Testis (tissue), 2 donors: ENCODE measurements around the gene ELSPBP1.
"Not testable (repeated sequence)": the region's sequence is repeated elsewhere in the genome, so short reads cannot be mapped to it uniquely, and the experiment has no call there.

Experiments
- POLR2A ChIP-seq: fragments of 450-650 bp; IDR thresholded peaks from one replicate; pipeline ENCODE4 v1.6.1; 2017; ENCODE audit warnings: antibody characterized with exemption, mild to moderate bottlenecking, moderate library complexity
- TF ChIP-seq, protein P1 (sequence below), 3 experiments: fragments of 450-650 bp in 2 of 3; fragments of 200-600 bp in 1 of 3; sonication (generic) in 1 of 3; IDR thresholded peaks; one replicate each; pipeline ENCODE4 v1.5.1; 2016 to 2019; ENCODE audit warnings: antibody characterized with exemption in 3 of 3, mild to moderate bottlenecking in 2 of 3, moderate library complexity in 1 of 3

DNA sequence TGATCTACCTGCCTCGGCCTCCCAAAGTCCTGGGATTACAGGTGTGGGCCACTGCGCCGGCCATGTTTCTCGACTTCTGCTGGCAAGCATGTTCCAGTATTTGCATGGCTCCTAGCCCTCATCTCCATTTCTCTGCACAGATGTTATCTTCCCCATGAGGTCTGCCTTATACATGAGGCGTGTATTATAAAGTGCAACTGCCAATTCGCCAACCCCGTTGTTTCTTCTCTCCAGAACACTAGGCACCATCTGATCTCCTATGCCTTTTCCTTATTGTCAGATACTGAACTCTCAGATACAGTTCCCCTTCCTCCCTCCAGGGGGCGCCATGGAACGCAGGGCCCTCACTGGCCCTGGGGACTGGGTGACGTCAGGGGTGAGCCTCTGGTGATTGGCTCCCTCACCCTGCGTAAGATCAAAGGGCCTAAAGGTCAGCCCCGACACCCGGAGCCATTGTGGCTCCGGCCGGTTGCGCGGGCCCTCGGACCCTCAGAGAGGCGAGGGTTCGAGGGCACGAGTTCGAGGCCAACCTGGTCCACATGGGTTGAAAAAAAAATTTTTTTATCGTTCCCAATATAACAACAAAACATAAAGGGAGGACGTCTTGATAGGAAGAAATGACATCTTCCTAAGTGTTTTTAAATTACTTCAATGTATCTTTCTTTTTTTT lies 44.4 kb upstream of the ELSPBP1 start:
- not testable (repeated sequence) for TF ChIP-seq POLR2A
- TF ChIP-seq, protein P1, sequence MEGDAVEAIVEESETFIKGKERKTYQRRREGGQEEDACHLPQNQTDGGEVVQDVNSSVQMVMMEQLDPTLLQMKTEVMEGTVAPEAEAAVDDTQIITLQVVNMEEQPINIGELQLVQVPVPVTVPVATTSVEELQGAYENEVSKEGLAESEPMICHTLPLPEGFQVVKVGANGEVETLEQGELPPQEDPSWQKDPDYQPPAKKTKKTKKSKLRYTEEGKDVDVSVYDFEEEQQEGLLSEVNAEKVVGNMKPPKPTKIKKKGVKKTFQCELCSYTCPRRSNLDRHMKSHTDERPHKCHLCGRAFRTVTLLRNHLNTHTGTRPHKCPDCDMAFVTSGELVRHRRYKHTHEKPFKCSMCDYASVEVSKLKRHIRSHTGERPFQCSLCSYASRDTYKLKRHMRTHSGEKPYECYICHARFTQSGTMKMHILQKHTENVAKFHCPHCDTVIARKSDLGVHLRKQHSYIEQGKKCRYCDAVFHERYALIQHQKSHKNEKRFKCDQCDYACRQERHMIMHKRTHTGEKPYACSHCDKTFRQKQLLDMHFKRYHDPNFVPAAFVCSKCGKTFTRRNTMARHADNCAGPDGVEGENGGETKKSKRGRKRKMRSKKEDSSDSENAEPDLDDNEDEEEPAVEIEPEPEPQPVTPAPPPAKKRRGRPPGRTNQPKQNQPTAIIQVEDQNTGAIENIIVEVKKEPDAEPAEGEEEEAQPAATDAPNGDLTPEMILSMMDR (IDR thresholded peaks at IDR 0.05) = peak in 1 of 3 experiments; percentile 71
